Adipose tissue (tissue), 3 donors: ENCODE data around the gene ATP5PO. TPM values are rescaled to one million over a fixed set of nuclear protein-coding genes. Genes with fewer than 3 reads are reported as not detected.
"Not testable (repeated sequence)": the region's sequence is repeated elsewhere in the genome, so short reads cannot be mapped to it uniquely, and the experiment has no call there.

Experiments
- H3K27ac ChIP-seq: one replicate; pipeline ENCODE4 v1.5.1; 2013; ENCODE audit warnings: low read depth, low read length
- WGBS, 3 donors: extraction: QIAGEN DNeasy Blood & Tissue Kit; methylation state at CpG; one replicate each; pipeline ENCODE4 v1.1.7; 2013; 5-methylcytosine and 5-hydroxymethylcytosine counted together
- polyA plus RNA-seq, 3 donors: library from polyadenylated mRNA; stranded (reverse); fragments of 200-250 nt; gene quantifications; one replicate each; pipeline ENCODE4 v1.2.3, GENCODE V29; 2013
- donor health status: healthy with polysubstance abuse.
- donor health status: Bipolar disorder and iron deficiency.
- donor health status: healthy.

Gene ATP5PO
- polyA plus RNA-seq, 3 donors = 144 to 356 (median 313) TPM

DNA sequence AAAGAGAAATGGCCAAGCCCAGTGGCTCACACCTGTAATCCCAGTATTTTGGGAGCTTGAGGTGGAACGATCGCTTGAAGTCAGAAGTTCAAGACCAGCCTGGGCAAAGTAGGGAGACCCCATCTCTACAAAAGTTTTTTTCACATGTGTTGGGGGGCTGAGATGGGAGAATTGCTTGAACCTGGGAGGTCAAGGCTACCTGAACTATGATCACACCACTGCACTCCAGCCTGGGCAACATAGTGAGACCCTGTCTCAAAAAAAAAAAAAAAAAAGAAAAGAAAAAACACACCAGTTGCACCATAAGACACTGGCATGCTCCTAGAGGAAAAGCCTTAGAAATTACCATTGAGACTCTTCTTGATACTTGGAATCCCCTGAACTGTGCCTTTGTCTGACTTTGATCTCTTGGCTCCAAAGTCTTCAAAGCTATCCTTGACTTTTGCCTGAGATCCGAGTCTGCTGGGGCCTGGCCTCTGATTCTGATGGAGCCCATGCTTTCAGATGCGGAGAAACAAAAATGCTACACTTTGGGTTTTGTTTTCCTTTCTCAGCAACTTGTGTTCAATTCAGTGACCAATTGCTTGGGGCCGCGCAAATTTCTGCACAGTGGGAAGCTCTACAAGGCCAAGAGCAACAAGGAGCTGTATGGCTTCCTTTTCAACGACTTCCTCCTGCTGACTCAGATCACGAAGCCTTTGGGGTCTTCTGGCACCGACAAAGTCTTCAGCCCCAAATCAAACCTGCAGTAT, 33.7 kb downstream of the ATP5PO start:
- H3K27ac ChIP-seq = no peak overlapping the region
- WGBS, 3 donors = 74 to 78% (median 76%) methylated on average over 9 of the region's 9 CpGs

DNA sequence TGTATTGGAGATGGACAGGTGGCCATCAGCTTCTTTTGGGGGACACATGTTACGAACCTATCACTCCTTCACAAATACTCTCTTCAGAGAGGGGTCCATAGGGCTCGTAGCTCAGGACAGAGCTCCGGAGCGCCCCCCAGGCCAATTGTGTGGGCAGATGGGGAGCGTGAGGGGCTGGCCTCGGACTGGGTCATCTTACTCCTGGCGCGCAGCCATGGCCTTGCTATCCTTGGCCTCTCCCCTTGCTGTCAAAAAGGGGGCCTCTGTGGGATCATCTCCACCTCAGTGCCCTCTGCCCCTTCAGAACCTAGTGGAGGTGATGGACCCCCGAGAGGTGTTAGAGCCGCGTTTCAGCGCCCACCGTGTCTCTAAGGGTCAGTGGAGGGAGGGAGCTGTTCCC, 35.0 kb downstream of the ATP5PO start:
- WGBS, 3 donors = 78 to 94% (median 92%) methylated on average over 13 of the region's 13 CpGs
- H3K27ac ChIP-seq = no peak overlapping the region

DNA sequence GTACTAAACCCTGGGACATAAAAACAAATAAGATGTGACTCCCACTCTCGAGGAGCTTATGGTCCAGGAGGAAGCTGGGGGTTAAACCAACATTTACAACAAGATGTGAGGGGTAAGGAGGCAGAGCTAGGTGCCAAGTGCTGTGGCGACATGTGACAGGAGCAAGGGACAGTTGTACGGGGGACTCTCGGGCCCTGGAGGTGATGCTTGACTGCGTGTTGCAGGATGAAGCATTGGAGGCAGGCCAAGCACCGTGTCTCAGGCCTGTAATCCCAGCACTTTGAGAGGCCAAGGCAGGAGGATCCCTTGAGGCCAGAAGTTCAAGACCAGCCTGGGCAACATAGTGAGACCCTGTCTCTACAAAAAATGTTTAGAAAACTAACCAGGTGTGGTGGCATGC, 36.8 kb downstream of the ATP5PO start:
- H3K27ac ChIP-seq = no peak overlapping the region
- WGBS, 3 donors = 86 to 91% (median 91%) methylated on average over 6 of the region's 6 CpGs

DNA sequence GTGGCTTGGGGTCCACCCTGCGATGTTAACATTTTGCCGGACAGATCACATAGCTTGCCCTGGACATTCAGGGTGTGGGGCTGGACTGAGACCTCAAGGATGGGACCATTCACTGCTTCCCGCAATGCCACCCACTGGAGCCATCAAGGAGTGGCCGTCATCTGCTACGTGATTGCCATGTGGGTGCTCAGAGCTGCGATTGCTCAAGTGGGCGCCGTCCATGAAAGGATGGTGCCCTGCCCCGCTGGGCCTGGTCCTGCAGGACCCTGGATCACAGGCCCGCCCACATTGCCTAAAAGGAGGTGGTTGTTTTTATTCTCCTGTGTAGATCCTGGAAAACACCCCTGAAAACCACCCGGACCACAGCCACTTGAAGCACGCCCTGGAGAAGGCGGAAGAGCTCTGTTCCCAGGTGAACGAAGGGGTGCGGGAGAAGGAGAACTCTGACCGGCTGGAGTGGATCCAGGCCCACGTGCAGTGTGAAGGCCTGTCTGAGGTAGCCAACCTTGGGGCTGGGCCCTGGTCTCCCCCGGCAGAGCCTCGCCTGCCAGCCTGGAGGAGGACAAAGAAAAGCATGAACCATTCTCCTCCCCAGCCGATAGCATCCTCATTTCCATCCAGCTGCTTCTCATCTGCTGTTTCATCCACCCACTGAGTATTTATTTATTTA, 40.4 kb downstream of the ATP5PO start:
- WGBS, 3 donors = 88 to 95% (median 91%) methylated on average over 19 to 20 of the region's 20 CpGs
- no peak overlapping the region for H3K27ac ChIP-seq

DNA sequence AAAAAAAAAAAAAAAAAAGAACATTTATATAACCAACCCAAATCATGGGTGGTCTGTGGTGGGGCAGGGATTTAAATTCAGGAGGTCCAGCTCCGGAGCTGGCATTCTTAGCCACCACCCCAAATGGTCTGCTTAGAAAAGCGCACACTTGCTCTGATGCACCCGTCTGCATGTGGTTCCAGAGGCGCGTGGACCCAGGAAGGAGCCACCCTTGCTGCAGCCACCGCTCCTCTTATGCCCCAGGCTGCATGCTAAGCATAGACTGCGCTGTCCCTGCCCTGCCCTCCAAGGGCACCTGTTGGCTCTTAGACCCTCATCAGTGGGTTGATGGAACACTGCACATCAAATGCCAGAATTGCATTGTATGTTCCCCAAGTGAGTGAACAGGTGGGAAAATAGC, 41.4 kb downstream of the ATP5PO start:
- no peak overlapping the region for H3K27ac ChIP-seq
- WGBS, 3 donors = 89 to 97% (median 95%) methylated on average over 7 of the region's 7 CpGs

DNA sequence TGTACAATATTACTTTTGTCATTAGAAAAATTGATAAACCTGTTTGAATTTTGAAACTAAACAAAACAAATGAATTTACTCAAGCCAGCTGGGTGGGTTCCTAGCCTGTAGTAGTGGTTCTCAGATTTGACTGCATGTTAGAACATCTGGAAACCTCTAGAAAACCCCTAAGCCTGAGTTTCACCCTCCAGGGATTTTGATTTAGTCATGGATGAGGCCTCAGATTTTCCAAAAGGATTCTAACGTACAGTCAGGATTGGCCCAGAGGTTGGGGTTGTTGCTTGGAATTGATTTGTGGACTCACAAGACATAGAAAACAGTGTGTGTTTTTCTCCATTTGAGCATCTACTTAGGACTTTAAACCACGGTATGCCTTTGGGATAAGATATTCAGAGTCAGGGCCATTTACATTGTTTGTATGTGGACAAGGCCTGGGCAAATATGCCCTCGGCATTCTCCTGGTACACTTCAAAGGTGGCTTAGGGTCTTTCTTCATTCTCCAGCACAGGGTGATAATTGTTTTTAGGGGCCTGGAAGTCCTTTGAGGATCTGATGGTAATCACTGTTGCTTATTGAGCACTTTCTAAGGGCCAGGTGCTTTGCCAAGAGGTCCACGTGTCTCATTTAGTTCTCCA, 42.6 kb downstream of the ATP5PO start:
- WGBS, 3 donors = 70 to 91% (median 77%) methylated on average over 4 of the region's 4 CpGs
- no peak overlapping the region for H3K27ac ChIP-seq

DNA sequence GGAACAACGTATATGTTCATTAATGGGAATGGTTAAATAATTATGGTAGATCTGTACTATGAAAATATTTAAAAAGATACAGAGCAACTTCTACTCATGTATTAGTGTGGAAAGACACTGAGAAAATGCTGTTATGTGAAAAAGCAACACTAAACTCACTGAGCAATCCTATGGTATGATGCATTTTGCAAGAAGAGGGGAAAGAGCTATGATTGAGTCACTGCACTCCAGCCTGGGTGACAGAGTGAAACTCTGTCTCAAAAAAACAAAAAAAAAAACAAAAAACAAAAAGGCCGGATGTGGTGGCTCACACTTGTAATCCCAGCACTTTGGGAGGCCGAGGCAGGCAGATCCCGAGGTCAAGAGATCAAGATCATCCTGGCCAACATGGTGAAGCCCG, 44.4 kb downstream of the ATP5PO start:
- WGBS, 3 donors = 83 to 90% (median 84%) methylated on average over 5 of the region's 5 CpGs
- H3K27ac ChIP-seq = no peak overlapping the region

DNA sequence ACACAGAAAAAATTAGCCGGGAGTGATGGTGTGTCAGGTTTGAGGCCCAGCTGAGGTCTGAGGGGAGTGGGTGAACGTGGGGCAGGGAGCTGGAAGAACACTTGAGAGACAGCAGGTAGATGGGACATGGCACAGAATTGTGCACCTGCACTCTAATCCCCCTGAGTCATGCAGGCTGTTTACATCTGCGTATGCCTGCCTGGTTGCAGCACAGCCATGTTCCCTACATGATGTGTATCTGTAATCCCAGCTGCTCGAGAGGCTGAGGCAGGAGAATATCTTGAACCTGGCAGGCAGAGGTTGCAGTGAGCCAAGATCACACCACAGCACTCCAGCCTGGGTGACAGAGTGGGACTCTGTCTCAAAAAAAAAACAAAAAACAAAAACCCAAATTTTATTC, 44.8 kb downstream of the ATP5PO start:
- WGBS, 3 donors = 72 to 86% (median 84%) methylated on average over 4 of the region's 4 CpGs
- no peak overlapping the region for H3K27ac ChIP-seq

DNA sequence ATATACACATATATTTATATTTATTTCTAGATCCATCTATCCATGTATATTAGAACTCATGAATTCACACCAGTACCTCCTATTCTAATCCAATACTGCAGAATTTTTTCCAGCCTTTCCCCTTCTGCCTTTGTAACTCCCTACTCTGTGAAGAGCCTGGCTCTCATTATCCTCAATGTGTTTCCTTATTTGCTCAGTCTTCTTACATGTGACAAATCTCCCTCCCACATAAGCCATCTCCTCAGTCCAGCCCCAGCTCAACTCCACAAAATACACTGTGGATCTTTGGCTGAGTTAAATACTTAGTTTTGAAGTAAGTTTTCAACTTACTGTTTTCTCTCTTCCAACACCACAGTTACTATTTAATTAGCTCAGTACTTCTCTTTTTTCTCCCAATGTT, 45.7 kb downstream of the ATP5PO start:
- H3K27ac ChIP-seq = no peak overlapping the region

DNA sequence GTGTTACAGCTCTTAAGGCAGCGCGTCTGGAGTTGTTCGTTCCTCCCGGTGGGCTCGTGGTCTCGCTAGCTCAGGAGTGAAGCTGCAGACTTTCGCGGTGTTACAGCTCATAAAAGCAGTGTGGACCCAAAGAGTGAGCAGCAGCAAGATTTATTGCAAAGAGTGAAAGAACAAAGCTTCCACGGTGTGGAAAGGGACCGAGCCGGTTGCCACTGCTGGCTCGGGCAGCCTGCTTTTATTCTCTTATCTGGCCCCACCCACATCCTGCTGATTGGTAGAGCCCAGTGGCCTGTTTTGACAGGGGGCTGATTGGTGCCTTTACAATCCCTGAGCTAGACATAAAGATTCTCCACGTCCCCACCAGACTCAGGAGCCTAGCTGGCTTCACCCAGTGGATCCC, 47.7 kb downstream of the ATP5PO start:
- 69 to 75% (median 69%) methylated on average over 10 to 13 of the region's 13 CpGs for WGBS, 3 donors

DNA sequence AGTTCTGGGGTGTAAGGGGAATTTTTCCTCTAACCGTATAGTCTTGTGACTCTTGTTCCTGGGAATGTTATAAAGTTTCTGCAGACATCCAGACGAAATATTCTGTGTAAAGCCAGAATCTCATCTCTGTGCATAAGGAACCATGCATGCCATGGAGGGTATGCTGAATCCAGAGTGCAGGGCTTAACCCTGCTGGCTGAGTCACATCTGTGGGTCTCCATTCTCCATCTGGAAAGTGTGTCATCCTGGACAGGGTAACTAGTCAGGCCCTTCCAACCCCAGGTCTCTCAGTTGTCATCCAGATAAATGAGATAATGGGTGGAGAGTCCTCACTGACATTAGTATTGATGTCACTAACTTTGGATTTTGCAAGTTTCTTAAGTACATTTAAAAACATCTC, 48.8 kb downstream of the ATP5PO start:
- 69 to 81% (median 71%) methylated on average over 2 of the region's 2 CpGs for WGBS, 3 donors
- H3K27ac ChIP-seq = no peak overlapping the region

More for the DNA sequence above, 47.7 kb downstream of the ATP5PO start:
- not testable (repeated sequence) for H3K27ac ChIP-seq

DNA sequence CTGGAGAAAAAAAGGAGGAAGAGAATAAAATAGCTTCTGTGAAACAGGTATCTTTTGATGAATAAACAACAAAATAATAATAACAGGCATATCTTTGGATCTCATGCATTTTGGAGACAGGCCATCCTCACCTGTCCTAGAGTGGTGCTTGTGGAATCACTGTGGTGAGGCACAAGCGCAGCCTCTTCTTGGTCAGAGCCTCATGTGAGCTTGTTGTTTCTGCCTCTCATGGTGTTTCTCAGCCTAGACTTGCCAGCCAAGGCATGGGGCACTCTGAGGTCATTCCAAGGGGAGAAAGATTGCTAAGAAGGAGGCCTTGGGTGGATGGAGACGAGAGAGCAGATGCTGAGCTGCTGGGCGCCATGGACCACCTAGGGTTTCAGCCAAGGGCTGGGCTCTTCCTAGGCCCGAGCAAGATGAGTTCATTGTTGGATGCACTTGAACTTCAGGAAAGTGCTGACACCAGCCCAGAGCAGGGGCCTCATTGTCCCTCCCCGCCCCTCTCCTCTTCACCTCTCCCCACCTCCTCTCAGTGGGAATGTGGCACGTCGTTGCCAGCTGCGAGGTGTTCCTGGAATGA, 49.5 kb downstream of the ATP5PO start:
- H3K27ac ChIP-seq = no peak overlapping the region
- 69 to 83% (median 82%) methylated on average over 8 of the region's 8 CpGs for whole genome bisulfite sequencing, 3 donors

DNA sequence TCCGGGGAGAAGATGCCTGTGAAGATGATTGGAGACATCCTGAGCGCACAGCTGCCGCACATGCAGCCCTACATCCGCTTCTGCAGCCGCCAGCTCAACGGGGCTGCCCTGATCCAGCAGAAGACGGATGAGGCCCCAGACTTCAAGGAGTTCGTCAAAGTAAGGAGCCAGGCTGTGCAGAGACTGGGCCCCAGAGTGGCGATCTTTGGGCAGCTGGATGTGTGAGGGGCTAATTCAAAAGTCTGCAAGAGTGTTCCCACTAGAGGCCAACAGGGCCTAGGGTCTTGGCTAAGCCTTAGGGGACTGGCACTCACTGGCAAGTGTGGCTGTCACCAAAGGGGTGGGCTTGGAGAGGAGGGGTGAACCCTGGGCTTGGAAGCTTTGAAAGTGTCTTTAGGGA, 50.4 kb downstream of the ATP5PO start:
- 87 to 93% (median 91%) methylated on average over 9 of the region's 9 CpGs for WGBS, 3 donors
- no peak overlapping the region for H3K27ac ChIP-seq

DNA sequence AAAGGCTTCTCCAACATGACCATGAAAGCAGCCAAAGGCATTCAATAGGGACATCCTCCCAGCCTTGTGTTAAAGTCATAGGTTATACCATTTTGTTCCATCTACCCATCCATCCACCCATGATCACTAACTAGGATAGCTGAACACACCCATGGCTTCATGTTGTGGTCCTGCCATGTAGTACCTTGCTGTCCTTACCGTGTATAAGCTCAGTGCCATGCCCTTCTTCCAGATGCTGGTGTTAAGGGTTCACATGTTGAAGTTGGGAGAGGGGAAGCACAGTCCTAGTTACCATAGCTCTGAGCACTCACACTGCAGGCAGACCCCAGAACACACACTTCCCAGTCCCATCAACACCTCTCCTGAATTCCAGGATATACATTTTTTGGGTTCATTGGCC, 51.5 kb downstream of the ATP5PO start:
- no peak overlapping the region for H3K27ac ChIP-seq
- 63 to 88% (median 81%) methylated on average over 1 of the region's 1 CpG for WGBS, 3 donors

DNA sequence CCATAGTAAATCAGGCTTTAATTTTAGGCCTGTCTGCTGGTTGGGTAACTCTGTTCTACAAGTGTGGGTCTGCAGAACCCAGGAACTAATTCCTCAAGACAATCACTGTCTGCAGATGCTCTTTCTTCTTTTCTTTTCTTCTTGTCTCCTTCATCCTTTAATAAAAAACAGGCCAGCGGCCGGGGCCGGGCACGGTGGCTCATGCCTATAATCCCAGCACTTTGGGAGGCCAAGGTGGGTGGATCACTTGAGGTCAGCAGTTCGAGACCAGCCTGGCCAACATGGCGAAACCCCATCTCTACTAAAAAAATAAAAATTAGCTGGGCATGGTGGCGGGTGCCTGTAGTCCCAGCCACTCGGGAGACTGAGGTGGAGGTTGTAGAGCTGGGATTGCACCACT, 52.4 kb downstream of the ATP5PO start:
- WGBS, 3 donors = 92 to 97% (median 95%) methylated on average over 8 of the region's 8 CpGs
- H3K27ac ChIP-seq = not testable (repeated sequence)

DNA sequence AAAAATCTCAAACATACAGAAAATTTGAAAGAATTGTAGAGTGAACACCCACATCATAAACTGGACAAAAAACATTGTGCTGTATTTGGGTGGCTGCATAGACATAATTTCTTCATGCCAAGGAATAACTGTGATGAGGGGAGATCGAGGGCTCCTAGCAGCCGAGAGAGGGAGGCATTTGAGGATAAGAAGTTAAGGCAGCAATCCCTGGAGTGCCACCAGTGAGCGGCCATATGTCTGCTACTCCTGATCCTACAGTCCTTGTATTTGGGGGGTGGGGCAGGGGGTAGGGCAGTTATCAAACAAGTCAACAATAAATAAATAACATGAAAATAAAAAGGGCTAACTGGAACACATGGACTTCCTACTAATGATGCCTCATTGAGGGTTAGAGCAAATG, 54.5 kb downstream of the ATP5PO start:
- 90 to 95% (median 91%) methylated on average over 3 of the region's 3 CpGs for WGBS, 3 donors
- H3K27ac ChIP-seq = no peak overlapping the region

DNA sequence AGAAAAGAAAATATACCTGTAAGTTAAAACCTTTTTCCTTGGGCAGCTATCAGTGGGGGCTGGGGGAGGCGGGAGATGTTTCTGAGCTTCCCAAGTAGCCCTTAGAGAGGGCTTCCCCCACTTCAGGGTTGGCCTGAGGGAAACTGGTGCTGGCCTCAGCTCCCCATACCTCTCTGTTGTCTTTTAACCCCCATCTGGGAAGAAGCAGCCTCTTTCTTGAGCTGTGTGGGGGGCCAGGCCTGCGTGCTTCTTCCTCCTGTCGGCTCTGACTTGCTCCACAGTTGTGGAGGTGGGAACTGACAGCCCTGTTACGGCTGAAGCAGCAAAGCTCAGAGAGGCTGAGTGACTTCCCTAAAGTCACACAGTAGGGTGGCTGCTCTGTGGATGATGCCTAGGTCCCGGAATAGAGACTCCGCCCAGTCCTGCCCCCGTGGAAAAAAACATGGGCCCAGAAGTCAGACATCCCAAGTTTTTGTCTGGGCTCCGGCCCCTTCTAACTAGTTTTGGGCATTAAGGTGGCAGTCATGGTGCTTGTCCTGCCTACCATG, 55.2 kb downstream of the ATP5PO start:
- WGBS, 3 donors = 83 to 92% (median 92%) methylated on average over 8 of the region's 8 CpGs
- H3K27ac ChIP-seq = no peak overlapping the region

DNA sequence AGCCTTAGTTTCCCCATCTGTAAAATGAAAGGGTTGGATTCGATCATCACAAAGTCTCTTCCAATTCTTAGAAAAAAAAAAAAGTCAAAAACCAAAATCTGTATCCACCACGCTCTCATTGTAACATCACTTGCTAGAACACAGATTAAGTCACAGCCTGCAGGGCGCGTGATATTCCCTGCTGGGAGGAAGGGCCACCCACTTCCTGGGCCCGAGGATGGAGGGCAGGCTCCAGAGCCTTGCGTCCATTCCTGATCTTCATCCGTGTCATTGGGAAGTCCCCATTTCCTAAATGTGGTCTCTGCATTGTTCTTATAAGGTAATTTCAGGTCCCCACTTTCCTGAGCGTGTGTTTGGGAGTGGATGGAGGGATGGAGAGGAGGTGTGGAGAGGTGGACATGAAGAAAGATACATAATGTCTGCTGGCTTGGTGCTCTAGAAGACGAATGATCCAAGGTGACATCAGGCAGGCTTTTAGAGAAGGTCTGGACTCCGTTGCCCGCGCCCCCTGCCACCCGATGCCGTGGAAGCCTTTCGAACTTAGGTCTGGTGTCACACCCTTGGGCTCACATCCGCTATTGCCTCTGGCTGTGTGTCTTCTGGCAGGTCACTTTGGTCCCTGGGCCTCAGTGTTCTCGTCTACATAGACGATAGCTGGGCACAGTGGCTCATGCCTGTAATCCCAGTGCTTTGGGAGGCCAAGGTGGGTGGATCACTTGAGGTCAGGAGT, 56.1 kb downstream of the ATP5PO start:
- H3K27ac ChIP-seq = no peak overlapping the region
- WGBS, 3 donors = 84 to 91% (median 88%) methylated on average over 18 of the region's 18 CpGs
